Glutamatergic neuron (in vitro differentiated cells): ENCODE measurements around the gene ANKRD28. TPM values are rescaled to one million over a fixed set of nuclear protein-coding genes. Genes with fewer than 3 reads are reported as not detected.

ENCODE experiments used
- DNase-seq: peaks from one replicate; pipeline ENCODE4 v3.0.0; 2022
- H3K27ac Mint-ChIP-seq: one replicate; pipeline ENCODE4 v1.8.0; 2020; ENCODE audit warnings: mild to moderate bottlenecking, mixed read lengths, inconsistent platforms; ENCODE audit not compliant: unreplicated experiment
- H3K27me3 Mint-ChIP-seq: one replicate; pipeline ENCODE4 v1.8.0; 2020; ENCODE audit warnings: mild to moderate bottlenecking, moderate library complexity, mixed read lengths, inconsistent platforms; ENCODE audit not compliant: unreplicated experiment
- H3K36me3 Mint-ChIP-seq: one replicate; pipeline ENCODE4 v1.8.0; 2020; ENCODE audit warnings: mild to moderate bottlenecking, mixed read lengths, inconsistent platforms; ENCODE audit not compliant: unreplicated experiment
- H3K4me1 Mint-ChIP-seq: one replicate; pipeline ENCODE4 v1.8.0; 2020; ENCODE audit warnings: mild to moderate bottlenecking, low read depth, mixed read lengths, inconsistent platforms; ENCODE audit not compliant: unreplicated experiment
- H3K4me3 Mint-ChIP-seq: one replicate; pipeline ENCODE4 v1.8.0; 2020; ENCODE audit warnings: mild to moderate bottlenecking, mixed read lengths, inconsistent platforms; ENCODE audit not compliant: unreplicated experiment
- H3K9me3 Mint-ChIP-seq: one replicate; pipeline ENCODE4 v1.8.0; 2020; ENCODE audit warnings: mild to moderate bottlenecking, moderate library complexity, mixed read lengths, inconsistent platforms; ENCODE audit not compliant: unreplicated experiment
- CTCF ChIP-seq: fragments of 200-600 bp; sonication (generic); IDR thresholded peaks from one replicate; pipeline ENCODE4 v1.5.0; 2021; ENCODE audit not compliant: partially characterized antibody, unreplicated experiment
- total RNA-seq: library from RNA; stranded (reverse); fragmentation: NEBNext Ultra II Directional; extraction: Animal tissue kit (Norgen Biotek cat#: 25700); gene quantifications from one replicate; pipeline ENCODE4 v1.2.1, GENCODE V29; 2021; ENCODE audit not compliant: unreplicated experiment

ANKRD28 gene
- total RNA-seq, 1 donor from 2014 or later, result 84.3 TPM

GRCh38 chr3:15651396-15651795, 146.4 kb downstream of the ANKRD28 start:
- Mint-ChIP-seq H3K27me3 (no peaks in the 10 kb centered on the region), H3K4me1 (peaks cover 3% of the 10 kb centered on the region), H3K4me3 (no peak overlapping the region), H3K9me3 (peaks cover 4% of the 10 kb centered on the region), H3K36me3 (peaks cover 18% of the 10 kb centered on the region), H3K27ac (no peak overlapping the region)
- TF ChIP-seq CTCF, result no peak
- no peak for DNase-seq

GRCh38 chr3:15649858-15650257, 147.9 kb downstream of the ANKRD28 start:
- TF ChIP-seq CTCF, result no peak
- no peak for DNase-seq
- peaks cover 12% of the 10 kb centered on the region for H3K36me3 Mint-ChIP-seq
- no peak overlapping the region for H3K27ac Mint-ChIP-seq
- peaks cover 3% of the 10 kb centered on the region for H3K4me1 Mint-ChIP-seq
- no peaks in the 10 kb centered on the region for H3K9me3 Mint-ChIP-seq
- no peaks in the 10 kb centered on the region for H3K27me3 Mint-ChIP-seq
- H3K4me3 Mint-ChIP-seq, result no peak overlapping the region

- no peak for DNase-seq
- H3K4me3 Mint-ChIP-seq, result no peak overlapping the region
- no peak for TF ChIP-seq CTCF
- H3K36me3 Mint-ChIP-seq, result peaks cover 12% of the 10 kb centered on the region
- H3K9me3 Mint-ChIP-seq, result no peaks in the 10 kb centered on the region
- H3K27ac Mint-ChIP-seq, result no peak overlapping the region
- peaks cover 3% of the 10 kb centered on the region for H3K4me1 Mint-ChIP-seq
- H3K27me3 Mint-ChIP-seq, result no peaks in the 10 kb centered on the region
Observed at GRCh38 chr3:15649341-15649740, 148.4 kb downstream of the ANKRD28 start.

- Mint-ChIP-seq H3K4me3 (no peak overlapping the region), H3K4me1 (peaks cover 3% of the 10 kb centered on the region), H3K36me3 (peaks cover 12% of the 10 kb centered on the region), H3K27ac (no peak overlapping the region), H3K9me3 (no peaks in the 10 kb centered on the region), H3K27me3 (no peaks in the 10 kb centered on the region)
- no peak for DNase-seq
- TF ChIP-seq CTCF, result no peak
Observed at GRCh38 chr3:15647611-15648167, 150.1 kb downstream of the ANKRD28 start.

- H3K36me3 Mint-ChIP-seq, result peaks cover 12% of the 10 kb centered on the region
- no peaks in the 10 kb centered on the region for H3K9me3 Mint-ChIP-seq
- peaks cover 3% of the 10 kb centered on the region for H3K4me1 Mint-ChIP-seq
- no peak overlapping the region for H3K4me3 Mint-ChIP-seq
- H3K27ac Mint-ChIP-seq, result no peak overlapping the region
- no peak for TF ChIP-seq CTCF
- H3K27me3 Mint-ChIP-seq, result no peaks in the 10 kb centered on the region
- DNase-seq, result no peak
Observed at GRCh38 chr3:15646851-15647511, 150.8 kb downstream of the ANKRD28 start.
